ENCODE measurements around the gene ARHGEF11.

DNA sequence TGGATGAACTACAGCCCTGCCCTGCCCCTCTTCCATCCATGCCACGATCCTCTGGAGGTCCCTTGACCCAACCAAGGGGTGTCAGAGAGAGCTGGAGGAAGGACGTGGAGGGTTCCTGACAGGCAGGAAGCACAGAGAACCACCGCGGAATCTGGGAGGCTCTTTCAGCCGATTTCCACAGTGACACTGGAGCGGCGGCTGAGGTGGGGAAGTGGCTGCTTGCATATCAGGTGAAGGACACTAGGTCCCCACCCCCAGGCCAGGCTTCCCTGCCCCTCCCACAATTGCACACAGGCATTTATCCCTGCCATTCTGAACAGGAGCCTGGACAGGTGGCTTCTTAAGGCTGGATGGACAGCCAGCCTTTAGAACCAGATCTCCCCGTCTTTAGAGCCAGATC, 107.7 kb downstream of the ARHGEF11 start:
- TF ChIP-seq, protein P1, sequence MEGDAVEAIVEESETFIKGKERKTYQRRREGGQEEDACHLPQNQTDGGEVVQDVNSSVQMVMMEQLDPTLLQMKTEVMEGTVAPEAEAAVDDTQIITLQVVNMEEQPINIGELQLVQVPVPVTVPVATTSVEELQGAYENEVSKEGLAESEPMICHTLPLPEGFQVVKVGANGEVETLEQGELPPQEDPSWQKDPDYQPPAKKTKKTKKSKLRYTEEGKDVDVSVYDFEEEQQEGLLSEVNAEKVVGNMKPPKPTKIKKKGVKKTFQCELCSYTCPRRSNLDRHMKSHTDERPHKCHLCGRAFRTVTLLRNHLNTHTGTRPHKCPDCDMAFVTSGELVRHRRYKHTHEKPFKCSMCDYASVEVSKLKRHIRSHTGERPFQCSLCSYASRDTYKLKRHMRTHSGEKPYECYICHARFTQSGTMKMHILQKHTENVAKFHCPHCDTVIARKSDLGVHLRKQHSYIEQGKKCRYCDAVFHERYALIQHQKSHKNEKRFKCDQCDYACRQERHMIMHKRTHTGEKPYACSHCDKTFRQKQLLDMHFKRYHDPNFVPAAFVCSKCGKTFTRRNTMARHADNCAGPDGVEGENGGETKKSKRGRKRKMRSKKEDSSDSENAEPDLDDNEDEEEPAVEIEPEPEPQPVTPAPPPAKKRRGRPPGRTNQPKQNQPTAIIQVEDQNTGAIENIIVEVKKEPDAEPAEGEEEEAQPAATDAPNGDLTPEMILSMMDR (conservative IDR thresholded peaks at IDR 0.05) = no peak
- no peak for TF ChIP-seq ZFX (IDR thresholded peaks at IDR 0.05)
